RPMI8226 (cell line): Measurements from ENCODE around the gene PPP1R14C.
"Not testable (repeated sequence)": the region's sequence is repeated elsewhere in the genome, so short reads cannot be mapped to it uniquely, and the experiment has no call there.

Experiments
- DNase-seq: peaks from one replicate; pipeline ENCODE4 v3.0.0-alpha.2; 2015

The PPP1R14C gene

DNA sequence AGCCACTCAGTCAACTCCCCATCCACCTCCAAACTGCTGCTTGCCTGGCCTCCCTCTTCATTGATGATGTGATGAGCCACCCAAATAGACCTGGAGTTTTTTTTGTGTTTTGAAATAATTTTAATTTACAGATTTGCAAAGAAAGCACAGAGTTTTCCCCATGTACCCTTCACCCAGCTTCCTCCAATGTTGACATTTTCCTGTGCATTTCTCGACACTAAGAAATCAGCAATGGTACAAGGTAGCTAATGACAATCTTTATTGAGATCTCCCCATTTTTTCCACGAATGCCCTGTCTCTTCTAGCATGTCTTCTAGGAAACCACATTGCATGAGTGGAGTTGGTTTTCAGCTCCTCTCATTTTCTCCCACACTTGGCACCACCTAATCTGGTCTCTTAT lies 30.1 kb downstream of the PPP1R14C start:
- no peak for DNase-seq

DNA sequence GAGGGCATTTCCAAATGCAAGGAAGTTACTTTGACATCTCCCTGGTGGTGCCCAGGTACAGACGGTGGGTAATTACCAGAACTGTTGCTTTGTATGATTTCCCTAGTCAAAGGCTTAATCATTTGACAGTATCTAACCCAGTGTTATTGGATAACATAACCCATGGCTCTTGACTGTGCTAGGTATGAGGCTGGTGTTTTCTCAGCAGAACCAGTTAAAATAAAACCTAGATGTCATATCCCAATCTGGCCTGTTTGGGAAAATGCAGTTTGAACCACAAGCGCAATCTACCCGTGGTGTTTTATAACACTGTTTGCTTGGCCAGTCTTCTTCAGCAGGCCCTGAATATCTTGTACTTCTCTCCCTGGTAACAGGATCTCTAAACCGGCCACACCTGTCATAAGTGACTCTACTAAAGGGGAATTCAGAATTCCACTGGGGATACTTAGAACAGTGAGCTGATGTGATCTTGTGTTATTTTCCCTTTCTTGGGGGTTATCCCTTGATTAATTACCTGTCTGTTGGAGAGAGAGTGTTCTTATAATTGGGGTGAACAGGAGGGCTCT lies 32.8 kb downstream of the PPP1R14C start:
- no peak for DNase-seq

DNA sequence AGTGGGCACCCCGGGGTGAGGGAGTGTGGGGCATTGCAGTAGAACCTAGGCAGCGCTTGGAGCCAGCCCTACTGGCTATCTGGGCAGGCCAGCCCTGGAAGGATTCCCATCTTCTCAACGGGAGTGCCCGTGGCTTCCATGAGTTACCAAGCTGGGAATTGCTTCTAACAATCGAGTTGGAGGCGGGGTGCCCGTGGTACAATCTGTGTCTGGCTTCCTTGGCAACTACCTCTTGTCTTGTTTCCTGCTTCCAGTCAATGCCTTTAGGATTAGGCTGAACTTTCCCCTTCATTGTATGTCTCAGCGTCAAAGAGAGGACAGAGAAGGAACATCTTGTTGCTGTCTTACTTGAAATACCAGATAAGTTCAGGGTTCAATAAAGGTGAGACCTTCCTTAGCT lies 33.3 kb downstream of the PPP1R14C start:
- DNase-seq = no peak

DNA sequence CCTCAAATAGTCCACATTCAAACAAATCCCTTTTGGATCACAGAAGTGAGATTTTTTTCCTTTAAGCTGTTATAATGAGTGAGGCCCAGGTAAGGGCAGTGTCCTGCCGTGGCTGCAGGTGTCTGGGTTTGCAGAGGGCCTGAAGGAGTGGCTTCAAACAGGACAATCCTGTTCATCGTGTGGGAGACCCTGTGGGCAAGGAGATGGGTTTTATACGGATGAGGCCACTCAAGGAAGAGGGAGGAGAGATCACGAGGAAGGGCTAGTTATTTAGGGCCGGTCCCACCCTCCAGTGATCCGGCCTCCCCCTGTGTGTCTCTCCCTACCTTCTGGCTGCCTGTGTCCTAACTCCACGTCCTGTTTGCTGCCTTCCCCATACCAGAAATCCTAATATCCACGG lies 33.8 kb downstream of the PPP1R14C start:
- DNase-seq = no peak

DNA sequence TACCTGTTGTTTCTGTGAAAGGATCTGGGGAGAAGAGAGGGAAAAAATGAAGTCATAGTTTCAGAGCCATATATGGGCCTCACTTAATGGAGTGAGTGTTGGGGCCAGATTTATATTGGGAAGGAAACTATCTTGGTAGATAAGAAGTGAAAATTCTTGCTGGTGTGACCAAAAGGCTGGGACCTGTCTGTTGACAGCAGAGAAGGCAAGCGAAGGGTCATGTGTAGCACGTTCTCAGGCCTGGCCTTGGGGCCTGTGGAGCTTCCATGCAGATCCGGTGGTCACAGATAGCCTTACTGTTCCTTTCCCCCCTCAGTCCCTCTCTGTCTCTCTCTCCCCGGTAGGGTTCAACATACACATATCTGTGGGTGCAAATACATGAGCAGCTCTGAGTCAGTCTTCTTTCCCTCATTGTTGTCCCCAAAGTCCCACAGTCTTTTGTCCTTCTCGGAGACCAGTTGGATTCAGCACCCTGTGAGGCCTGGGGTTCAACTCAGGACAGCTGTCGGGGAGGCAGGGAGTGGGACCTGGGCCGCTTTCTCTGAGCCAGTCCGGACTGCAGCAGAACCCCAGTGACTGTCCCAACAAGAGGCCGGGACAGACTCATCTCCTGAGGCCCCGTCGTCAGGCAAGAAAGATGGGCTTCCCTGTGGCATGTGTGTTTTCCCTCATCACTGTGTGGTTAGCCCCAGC lies 34.6 kb downstream of the PPP1R14C start:
- DNase-seq = no peak

DNA sequence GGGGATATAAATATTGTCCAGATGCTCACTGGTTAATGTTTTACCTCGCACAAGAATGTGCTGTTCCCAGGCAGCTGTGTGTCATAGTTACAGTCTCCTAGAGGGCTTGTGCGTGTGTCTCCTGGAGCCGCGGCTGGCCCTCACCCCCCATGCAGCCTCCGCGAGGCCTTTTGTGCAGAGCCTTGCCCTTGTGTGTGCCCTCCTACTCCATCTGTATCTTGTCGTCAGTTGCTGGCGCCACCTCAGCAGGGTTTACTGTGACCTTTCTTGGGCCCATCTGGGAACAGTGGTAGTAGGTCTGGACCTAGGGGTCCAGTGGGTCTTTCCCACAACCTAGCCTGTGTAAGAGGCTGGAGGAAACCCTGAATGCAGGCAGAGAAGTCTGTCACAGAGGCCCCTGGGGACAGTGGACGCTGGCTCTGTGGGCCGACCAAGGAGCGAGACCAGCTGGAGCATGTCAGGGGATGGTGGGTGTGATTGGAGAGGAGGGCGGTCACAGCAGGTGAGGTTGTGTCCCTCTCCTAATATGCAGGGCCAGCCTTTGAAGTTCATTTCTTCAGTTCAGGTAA lies 35.2 kb downstream of the PPP1R14C start:
- DNase-seq = no peak

DNA sequence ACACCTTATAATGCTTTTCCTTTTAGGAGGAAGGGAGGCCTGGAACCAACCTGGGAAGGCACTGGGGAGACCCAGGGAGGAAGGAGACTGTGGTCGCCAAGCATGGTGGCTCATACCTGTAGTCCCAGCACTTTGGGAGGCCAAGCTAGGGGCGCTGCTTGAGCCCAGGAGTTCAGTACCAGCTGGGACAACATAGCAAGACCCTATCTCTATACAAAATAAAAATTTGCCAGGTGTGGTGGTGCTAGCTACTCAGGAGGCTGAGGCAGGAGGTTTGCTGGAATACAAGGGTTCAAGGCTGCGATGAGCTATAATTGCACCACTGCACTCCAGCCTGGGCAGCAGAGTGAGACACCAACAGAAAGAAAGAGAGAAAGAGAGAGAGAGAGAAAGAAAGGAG lies 36.2 kb downstream of the PPP1R14C start:
- no peak for DNase-seq

DNA sequence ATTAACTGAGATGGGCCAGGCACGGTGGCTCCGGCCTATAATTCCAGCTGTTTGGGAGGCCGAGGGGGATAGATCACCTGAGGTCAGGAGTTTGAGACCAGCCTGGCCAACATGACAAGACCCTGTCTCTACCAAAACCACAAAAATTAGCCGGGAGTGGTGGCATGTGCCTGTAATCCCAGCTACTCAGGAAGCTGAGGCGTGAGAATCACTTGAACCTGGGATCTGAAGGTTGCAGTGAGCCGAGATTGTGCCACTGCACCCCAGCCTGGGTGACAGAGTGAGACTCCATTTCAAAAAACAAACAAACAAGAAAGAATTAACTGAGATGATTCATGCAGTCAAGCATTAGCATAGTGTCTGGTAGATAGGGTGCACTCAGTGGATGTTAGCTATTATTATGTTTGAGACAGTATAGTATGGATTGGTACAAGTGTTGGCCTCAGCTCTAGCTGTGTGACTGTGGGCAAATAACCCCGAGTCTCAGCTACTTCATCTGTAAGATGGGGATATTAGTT lies 37.1 kb downstream of the PPP1R14C start:
- DNase-seq = not testable (repeated sequence)

DNA sequence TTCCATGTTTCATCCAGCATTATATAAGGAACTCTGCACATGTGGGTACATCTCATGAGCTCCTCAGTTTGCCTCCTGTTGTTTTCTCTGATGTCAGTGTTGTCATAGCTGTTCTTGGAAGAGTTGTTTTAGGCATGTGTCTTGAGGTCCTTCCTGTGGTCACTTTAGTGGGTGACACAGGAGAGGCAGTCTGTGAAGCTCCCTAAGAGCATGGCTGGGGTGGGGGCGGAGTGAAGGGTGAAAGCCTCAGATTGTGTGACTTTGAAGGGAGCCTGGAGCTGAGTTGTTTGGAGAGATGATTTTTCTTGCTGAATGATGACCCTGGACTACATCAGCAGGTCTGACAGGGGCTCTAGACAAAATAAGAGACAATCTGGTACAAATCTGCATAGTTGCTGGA lies 37.7 kb downstream of the PPP1R14C start:
- no peak for DNase-seq

DNA sequence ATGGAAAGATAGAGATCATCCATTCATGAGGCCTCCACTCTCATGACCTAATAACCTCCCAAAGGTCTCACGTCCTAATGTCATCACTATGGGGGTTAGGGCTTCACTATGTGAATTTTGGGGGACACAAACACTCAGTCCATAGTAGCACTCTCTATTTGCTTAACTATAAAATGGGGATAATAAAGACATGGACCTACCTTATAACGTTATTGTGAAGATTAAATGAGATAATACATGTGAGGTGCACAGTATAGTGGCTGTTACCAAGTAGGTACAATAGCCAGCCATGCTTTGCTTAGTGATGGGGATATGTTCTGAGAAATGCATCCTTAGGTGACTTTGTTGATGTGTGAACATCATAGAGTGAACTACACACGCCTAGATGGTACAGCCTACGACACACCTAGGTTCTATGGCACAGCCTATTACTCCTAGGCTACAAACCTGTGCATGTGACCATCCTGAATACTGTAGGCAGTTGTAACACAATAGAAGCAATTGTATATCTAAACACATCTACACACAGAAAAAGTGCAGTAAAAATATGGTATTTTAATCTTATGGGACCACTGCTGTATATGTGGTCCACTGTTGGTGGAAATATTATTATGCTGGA lies 39.7 kb downstream of the PPP1R14C start:
- no peak for DNase-seq

DNA sequence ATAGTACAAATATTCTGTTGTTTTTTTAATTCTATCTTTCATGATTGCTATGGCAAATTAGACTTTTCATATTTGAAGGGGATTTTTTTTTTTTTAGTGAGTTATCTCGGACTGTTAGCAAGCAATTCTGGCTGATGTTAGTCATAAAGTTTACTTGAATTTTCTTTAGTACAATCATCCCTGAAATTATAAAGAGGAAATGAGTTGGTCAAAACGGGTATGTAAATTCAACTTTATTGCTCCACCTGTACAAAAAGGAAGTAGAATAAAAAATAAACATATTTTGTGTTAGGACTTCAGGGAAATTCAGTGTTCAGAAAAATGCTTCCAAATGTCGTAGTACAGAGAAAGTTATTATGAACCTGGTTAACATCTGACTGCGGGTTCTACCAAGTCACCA lies 40.3 kb downstream of the PPP1R14C start:
- no peak for DNase-seq

DNA sequence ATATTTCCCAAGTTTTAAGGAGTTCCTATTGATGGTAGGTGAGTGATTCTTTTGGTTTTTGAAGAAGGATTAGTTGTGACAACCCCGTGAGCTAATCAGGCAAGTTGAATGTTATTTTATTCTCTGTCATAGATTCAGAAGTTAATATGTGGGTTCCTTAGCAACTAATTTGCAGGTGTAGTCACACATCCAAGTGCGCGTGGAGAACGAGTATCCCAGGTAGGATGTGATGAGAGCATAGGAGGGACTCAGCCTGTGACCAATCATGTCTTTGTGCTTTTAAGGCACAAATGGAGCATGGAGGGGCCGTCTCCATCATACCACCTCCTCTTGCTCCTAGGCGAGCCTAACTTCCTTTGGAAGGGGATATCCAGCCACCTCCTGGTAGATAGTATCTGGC lies 41.1 kb downstream of the PPP1R14C start:
- no peak for DNase-seq

DNA sequence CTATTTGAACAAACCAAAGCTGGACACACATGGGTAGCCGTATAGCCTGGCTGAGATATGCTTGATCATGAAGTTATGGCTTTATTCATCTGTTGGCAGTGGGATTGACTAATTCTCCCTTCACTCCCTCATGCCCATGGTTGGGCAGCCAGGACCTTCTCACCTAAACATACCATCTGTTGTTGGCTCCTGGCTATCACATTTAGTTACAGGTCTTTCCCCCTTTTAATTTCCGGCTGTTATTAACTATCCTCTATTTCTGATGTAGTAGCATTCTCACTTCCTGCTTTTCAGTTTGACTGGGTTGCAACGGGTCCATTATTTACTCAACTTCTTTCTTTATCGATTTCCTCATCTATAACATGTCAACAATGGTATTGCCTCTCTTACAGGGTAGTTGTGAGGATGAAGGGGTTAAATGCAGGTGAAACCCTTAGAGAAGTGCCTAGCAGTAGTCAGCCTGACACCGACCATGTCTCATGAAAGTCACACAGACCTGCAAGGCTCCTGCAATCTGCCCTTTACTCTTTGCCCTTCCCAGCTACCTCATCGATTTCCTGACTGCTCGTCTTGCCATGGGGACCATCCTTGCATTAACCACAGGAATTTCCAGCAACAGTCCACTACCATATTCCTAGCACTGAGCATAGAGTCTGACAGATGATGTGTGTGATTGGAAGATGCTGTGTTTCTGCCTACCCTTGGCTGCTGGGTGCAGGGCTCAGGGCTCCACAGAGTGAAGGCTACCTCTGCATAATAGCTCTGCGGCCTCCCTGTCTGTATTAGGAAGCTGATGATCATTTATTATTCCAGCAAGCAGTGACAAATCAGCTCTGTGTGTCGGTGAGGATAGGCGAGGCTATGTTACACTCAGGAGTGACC lies 42.2 kb downstream of the PPP1R14C start:
- DNase-seq = no peak

DNA sequence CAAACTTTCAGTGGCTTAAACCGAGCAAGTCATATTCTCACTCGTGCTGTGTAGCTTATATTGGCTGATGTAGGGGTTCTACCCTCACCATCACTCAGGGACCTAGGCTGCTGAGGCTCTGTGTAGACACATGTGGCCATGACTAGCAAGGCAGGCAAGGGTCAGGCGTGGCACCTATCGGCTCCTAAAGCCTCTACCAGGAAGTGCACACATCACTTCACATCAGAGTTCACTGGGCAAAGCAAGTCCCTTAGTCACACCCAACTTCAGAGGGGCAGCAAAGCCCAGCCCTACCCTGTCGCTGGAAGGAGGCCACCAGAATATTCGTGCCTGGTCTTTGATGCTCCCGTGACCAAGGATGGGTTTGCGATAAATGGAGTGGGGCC lies 42.9 kb downstream of the PPP1R14C start:
- DNase-seq = no peak

DNA sequence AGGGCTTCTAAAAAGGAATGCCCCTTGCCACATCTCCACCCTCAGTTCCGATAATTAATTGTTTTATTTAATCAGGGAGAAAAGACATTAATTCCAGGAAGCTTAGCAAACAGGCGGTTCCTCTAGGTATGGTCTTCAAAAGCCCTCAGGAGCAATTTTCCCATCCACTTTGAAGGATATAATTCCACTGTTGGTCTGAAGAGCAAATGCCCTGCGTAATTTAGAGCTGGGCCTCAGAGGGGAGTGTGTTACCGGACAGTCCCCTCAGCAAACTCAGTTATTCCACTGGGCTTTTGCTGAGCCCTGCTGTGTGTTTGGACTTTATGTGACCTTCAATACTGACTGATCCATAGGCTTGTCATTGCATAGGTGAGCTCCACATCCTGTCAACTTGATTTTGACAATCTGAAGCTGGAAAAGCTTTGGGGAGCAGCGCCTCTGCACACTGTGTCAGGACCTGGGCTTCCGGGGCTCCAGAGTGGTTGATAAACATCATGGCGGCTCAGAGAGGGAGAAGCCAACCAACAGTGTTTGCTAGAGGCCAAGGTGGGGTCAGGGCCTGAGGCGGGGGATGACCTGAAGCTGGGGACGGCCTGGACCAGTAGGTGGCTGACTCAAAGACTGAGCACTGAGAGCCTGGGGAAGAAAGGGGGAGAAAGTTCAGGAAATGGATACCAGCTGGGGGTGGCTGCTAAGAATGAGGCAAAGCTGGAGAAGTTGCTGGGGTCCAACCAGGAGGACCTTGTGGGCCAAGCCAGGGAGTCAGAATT lies 43.5 kb downstream of the PPP1R14C start:
- no peak for DNase-seq

DNA sequence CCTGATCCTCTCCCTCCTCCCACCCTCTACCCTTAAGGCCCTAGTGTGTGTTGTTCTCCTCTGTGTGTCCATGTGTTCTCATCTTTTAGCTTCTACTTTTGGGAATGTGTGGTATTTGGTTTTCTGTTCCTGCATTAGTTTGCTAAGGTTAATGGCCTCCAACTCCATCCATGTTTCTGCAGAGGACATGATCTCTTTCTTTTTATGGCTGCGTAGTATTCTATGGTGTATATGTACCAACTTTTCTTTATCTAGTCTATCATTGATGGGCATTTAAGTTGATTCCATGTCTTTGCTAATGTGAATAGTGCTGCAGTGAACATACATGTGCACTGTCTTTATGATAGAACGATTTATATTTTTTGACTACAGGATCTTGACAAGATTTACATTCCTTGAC lies 44.6 kb downstream of the PPP1R14C start:
- DNase-seq = not testable (repeated sequence)

DNA sequence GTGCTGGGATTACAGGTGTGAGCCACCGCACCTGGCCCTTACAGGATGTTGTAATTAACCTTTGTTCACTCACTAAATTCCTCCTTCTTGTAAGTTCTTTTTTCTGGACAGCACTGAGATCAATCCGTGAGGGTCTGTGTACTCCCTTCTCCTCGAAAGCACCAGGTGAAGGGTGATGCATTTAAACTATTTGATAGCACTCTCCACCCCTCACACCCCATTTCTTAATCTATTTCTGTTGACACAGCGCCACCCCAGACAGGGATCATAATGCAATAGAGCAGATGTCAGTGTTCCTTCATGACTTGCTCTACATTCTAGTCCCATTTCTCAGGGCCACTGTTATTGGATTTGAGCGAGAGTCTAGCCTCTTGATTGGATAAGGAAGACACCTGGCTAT lies 46.3 kb downstream of the PPP1R14C start:
- DNase-seq = no peak

DNA sequence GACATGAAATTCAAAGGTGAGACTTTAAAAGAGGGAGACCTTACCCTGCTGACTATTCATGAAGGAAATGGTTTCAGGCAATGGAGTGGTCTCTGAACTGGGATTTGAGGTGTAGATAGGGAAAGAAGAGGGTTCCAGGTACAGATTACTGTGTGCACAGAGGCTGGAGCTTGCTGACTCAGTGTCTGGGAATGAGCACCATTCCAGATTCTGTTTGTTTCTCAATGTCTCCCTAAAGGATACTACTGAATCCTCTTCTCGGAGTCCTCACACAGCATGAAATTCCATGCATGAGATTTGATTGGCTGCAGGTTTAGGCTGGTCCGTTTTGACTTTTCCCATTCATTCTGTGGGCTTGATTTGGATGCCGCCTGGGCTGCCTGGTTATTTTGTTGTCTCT lies 49.0 kb downstream of the PPP1R14C start:
- no peak for DNase-seq

DNA sequence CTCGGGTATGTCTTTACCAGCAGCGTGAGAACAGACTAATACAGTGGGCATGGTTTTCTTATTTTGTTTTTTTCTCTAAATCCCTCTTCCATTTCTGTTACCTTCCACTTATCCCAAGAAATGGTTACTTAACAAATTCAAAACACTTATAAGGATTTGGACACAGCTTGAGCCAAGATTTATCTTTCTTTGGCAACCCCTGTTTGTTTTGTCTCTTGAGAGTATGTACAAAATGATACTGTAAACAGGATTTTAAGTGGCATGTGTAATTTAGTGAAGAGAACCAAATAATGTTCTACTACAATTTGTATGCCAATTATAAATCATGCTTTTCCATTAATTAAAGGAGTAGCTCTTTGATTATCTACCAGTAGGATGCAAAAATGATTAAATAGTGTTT lies 51.4 kb downstream of the PPP1R14C start:
- no peak for DNase-seq

DNA sequence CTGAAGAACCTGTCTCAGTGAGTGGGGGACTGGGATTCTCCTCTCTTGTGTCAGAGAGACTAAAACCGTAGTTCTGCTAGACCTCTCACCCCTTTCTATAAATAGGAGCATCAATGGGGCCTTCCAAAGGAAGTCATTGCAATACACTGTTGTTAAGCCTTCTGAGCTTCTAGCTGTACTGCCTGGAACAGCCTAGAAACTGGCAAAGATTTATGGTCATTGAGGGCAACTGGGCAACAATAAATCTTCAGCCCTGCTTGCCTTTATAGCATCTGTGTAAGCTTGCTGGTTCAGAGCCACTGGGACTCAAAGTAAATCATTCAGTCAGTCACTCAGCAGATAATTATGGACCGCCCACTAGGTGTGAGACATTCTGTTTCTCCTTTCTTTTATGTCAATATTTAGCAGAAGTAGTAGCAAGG lies 53.2 kb downstream of the PPP1R14C start:
- DNase-seq = no peak

DNA sequence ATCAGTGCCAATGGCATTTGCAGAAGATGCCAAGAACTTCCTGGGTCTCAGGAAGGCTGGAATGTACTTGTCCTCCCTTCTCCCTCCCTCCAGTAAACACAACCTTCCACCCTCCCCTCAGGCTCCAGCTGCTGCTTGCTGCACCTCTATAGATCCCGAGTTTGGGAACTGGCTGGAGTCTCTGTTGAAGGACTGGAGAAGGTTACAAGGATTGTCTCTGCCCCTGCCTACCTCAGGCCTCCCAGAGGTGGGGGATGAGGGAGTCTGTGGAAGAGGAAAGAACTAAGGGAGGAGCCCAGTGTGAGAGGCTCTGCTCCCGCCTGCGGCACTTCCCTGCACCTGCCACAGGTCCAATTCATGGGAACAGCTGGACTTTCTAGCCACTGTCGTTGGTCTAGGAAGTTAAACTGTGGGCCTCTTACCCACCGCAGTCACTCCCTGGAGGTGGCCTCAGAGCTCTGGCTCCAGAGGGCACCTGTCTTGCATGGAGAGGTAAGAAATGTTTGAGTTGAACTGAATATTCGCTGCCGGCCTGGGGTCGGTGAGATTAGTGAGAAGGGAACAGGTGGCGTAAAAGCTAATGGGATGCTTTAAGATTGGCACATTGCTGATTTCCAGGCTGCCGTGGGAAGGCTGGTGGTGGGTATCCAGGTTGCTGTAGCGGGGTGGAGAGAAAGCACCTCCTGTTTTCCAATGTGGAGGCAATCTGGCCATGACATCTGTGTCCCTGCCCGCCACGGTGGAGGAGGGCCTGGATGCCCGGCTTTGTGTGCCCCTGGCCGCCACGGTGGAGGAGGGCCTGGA lies 54.3 kb downstream of the PPP1R14C start:
- no peak for DNase-seq
